A673 (cell line): Measurements from ENCODE around the gene CDK15. TPM values are rescaled to one million over a fixed set of nuclear protein-coding genes. Genes with fewer than 3 reads are reported as not detected.

ENCODE experiments used
- BruUV-seq: library from RNA; stranded (reverse); fragments of 400-500 nt; replicated peaks from 2 replicates; lab custom pipeline; 2021; lab: Mats Ljungman, UMichigan
- CTCF ChIA-PET: fragments of 300-600 bp; sonication (Branson Sonifier 250); formaldehyde crosslinking; loops from one replicate; lab custom pipeline; 2022; ENCODE audit warnings: antibody characterized with exemption; lab: Charles Lee
- POLR2A ChIA-PET: fragments of 300-600 bp; sonication (Branson Sonifier 250); formaldehyde crosslinking; loops from one replicate; lab custom pipeline; 2022; ENCODE audit warnings: antibody characterized with exemption; ENCODE audit not compliant: low non-redundant PET; lab: Charles Lee
- DNase-seq: peaks from one replicate; pipeline ENCODE4 v3.0.0-alpha.2; 2015; ENCODE audit warnings: low spot score
- H3K27ac ChIP-seq: fragments of 200-600 bp; sonication (generic); 2 replicates; pipeline ENCODE4 v1.5.1; 2016; ENCODE audit warnings: mixed run types, low read depth, mild to moderate bottlenecking, mixed read lengths, antibody characterized with exemption, low read length; ENCODE audit not compliant: poor library complexity, severe bottlenecking
- H3K27me3 ChIP-seq: fragments of 200-600 bp; sonication (generic); replicated peaks from 2 replicates; pipeline ENCODE4 v1.6.1; 2017; ENCODE audit warnings: mixed run types, low read depth, mild to moderate bottlenecking, mixed read lengths, antibody characterized with exemption, low read length; ENCODE audit not compliant: insufficient read depth, poor library complexity
- H3K36me3 ChIP-seq: fragments of 200-600 bp; sonication (generic); 2 replicates; pipeline ENCODE4 v1.6.1; 2016; ENCODE audit warnings: mixed run types, mild to moderate bottlenecking, mixed read lengths, antibody characterized with exemption, low read length; ENCODE audit not compliant: insufficient read depth, poor library complexity, severe bottlenecking
- H3K4me1 ChIP-seq: fragments of 200-600 bp; sonication (generic); 2 replicates; pipeline ENCODE4 v1.6.1; 2017; ENCODE audit warnings: mixed run types, mild to moderate bottlenecking, mixed read lengths, antibody characterized with exemption, low read length; ENCODE audit not compliant: insufficient read depth, poor library complexity, severe bottlenecking
- H3K4me3 ChIP-seq: fragments of 200-600 bp; sonication (generic); 2 replicates; pipeline ENCODE4 v1.5.1; 2016; ENCODE audit warnings: low read depth, mixed run types, mild to moderate bottlenecking, mixed read lengths, low read length; ENCODE audit not compliant: poor library complexity, severe bottlenecking
- H3K9me3 ChIP-seq: fragments of 200-600 bp; sonication (generic); 2 replicates; pipeline ENCODE4 v1.6.1; 2016; ENCODE audit warnings: mixed run types, low read depth, mild to moderate bottlenecking, mixed read lengths, antibody characterized with exemption, low read length; ENCODE audit not compliant: poor library complexity, severe bottlenecking
- CTCF ChIP-seq: fragments of 300-800, 200-600 bp; sonication (generic); conservative IDR thresholded peaks from 2 replicates; pipeline ENCODE4 v1.5.1; 2017; ENCODE audit warnings: low read depth, mild to moderate bottlenecking, antibody characterized with exemption, low read length, moderate library complexity, mixed read lengths
- EZH2 ChIP-seq: fragments of 200-600 bp; sonication (generic); IDR thresholded peaks from 2 replicates; pipeline ENCODE4 v1.6.1; 2017; ENCODE audit warnings: borderline replicate concordance, low read depth, mild to moderate bottlenecking, mixed read lengths, antibody characterized with exemption, low read length; ENCODE audit not compliant: poor library complexity, severe bottlenecking
- intact Hi-C: fragments of 100-400 bp; cut with micrococcal nuclease; formaldehyde crosslinking; loops from one replicate; pipeline ENCODE4 v1.10.0; 2022; ENCODE audit not compliant: unreplicated experiment
- total RNA-seq: library from RNA; stranded (reverse); gene quantifications from 2 replicates; pipeline ENCODE4 v1.2.3, GENCODE V29; 2021

The CDK15 gene
- total RNA-seq, 1 experiment from 2014 or later, result 0.11 TPM

DNA sequence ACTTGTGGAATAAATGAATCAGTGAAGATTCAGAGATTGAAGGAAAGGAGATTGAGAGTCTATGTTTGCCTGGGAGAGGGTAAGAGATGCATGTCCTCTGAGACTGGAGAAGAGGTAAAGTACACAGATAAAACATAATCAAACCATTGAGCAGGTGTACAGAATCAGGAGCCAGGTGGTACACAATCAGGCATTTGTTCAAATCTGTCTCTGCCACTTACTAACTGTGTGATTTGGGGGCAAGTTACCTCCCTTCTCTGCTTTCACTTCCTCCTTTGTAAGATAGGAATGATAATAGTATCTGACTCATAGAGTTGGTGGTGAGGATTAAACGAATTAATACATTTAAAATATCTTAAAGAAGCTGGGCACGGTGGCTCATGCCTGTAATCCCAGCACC lies 94.0 kb downstream of the CDK15 start:
- BruUV-seq, result no TSS peak
- CTCF ChIA-PET, result no interaction called here
- peak; percentile 41 for DNase-seq
- no peaks in the 10 kb centered on the region for H3K9me3 ChIP-seq
- no peak overlapping the region for H3K4me3 ChIP-seq
- no peak overlapping the region for H3K27ac ChIP-seq
- intact Hi-C loops, result no loop called here
- peaks cover 3% of the 10 kb centered on the region for H3K27me3 ChIP-seq
- POLR2A ChIA-PET, result no interaction called here
- no peaks in the 10 kb centered on the region for H3K4me1 ChIP-seq
- no peaks in the 10 kb centered on the region for H3K36me3 ChIP-seq
- no peak for TF ChIP-seq EZH2
- TF ChIP-seq CTCF, result no peak

DNA sequence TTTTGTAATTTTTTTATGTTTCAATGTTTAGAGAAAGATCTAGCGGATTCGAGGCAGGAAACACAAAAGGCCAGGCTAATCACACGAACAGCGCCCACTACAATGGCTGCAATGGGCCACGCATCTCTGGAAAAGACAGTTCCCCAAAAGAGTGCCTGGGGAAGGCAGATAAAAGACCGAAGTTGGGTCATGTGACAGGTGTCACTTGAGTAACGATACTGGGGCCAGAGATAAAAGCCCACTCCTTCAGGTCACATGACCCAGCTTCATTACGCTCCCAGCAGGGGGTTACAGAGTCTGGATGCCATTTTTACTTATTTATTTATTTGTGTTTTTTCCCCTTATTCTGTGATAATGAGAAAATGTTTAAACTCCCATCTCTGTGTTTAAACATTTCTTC lies 95.4 kb downstream of the CDK15 start:
- no peaks in the 10 kb centered on the region for H3K9me3 ChIP-seq
- no peak for DNase-seq
- intact Hi-C loops, result no loop called here
- POLR2A ChIA-PET, result no interaction called here
- CTCF ChIA-PET, result no interaction called here
- no peak for TF ChIP-seq CTCF
- H3K27ac ChIP-seq, result no peak overlapping the region
- H3K4me1 ChIP-seq, result no peaks in the 10 kb centered on the region
- H3K27me3 ChIP-seq, result peaks cover 3% of the 10 kb centered on the region
- H3K4me3 ChIP-seq, result no peak overlapping the region
- H3K36me3 ChIP-seq, result no peaks in the 10 kb centered on the region
- BruUV-seq, result no TSS peak

DNA sequence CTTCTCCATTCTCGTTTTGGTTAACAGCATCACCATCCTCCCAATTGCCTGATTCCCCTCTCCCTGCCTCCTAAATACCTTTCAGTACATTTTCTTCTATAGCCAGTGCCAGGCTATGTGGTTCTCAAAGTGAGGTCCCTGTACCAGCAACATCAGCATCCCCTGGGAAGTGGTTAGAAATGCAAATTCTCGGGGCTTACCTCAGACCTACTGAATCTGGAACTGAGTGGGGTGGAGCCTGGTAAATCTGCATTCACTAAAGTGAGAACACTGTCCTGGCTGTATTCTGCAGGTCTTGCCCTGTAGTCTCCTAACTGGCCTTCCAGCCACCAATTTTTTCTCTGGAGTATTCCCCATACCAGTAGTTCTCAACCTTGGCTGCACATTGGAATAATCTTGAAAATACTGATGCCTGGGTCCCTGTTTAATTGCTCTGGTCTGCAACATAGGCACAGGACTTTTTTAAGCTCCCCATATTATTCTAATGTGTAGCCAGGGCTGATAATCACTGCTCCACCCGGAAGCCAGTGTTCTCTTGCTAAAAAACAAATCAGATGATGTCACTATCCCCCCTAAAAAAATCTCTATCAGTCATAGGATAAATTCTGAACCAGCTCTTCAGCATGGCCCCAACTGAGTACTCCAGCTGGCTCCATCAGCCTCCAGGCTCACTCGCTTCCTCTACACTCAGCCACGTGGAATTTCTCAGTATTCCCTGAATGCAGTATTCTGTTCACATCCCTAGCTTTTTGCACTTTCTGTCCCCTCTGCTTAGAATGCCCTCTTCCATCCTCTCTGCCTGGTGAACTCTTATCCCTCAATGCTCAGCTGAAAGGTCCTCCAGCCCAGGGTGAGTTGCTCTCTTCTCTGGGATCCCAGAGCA lies 98.4 kb downstream of the CDK15 start:
- BruUV-seq, result no TSS peak
- Histone ChIP-seq H3K4me3 (no peak overlapping the region), H3K36me3 (no peaks in the 10 kb centered on the region), H3K27me3 (no peaks in the 10 kb centered on the region), H3K9me3 (no peaks in the 10 kb centered on the region), H3K4me1 (no peaks in the 10 kb centered on the region), H3K27ac (no peak overlapping the region)
- intact Hi-C loops, result no loop called here
- CTCF ChIA-PET, result no interaction called here
- POLR2A ChIA-PET, result no interaction called here
- TF ChIP-seq CTCF (no peak), EZH2 (no peak)
- no peak for DNase-seq
